GM18511 (cell line): ENCODE data around the gene C16orf54.
A peak's percentile ranks its signal among the peaks of the same experiment; 100 is the strongest.
"Not testable (repeated sequence)": the region's sequence is repeated elsewhere in the genome, so short reads cannot be mapped to it uniquely, and the experiment has no call there.

ENCODE experiments used
- ATAC-seq: cut with Tn5 transposase; IDR thresholded peaks from one replicate; pipeline ENCODE4 v1.9.1; 2021; ENCODE audit warnings: mild to moderate bottlenecking, moderate library complexity; ENCODE audit not compliant: unreplicated experiment

C16orf54 gene

DNA sequence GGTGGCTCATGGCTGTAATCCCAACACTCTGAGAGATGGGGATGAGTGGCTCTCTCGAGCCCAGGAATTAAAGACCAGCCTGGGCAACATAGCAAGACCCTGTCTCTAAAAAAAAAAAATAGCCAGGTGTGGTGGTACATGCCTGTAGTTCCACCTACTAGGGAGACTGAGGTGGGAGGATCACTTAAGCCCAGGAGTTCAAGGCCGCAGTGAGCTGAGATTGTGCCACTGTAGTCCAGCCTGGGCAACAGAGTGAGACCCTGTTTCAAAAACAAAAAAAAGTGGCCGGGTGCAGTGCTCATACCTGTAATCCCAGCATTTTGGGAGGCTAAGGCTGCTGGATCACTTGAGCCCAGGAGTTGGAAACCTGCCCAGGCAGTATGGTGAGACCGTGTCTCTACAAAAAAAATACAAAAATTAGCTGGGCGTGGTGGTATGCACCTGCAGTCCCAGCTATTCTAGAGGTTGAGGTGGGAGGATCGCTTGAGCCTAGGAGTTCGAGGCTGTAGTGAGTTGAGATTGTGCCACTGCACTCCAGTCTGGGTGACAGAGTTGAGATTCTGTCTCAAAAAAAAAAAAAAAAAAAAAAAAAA, 3.0 kb downstream of the C16orf54 start:
- ATAC-seq: no peak

GRCh38 chr16:29740630-29741015, 5.2 kb downstream of the C16orf54 start:
- ATAC-seq: not testable (repeated sequence)

- not testable (repeated sequence) for ATAC-seq
Observed at GRCh38 chr16:29739927-29740629, 5.7 kb downstream of the C16orf54 start.

DNA sequence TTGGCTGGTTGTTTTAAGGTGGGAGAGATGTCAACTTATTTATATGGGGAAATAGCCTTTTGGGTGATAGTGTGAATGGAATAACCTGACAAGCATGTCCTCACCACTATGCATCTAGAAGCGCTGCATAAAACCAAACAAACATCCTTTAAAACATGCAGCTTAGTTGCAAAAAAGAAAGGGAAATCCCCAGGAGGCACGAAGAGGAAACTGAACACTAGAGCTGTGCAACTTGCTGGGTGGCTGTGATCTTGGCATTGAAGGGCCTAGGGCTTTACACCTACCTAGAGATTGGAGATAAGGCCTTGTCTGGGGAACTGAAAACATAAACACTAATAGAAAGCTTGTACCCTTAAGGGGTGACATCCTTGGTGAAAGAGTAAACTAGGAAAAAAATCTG, 7.3 kb downstream of the C16orf54 start:
- ATAC-seq: peak; percentile 58

DNA sequence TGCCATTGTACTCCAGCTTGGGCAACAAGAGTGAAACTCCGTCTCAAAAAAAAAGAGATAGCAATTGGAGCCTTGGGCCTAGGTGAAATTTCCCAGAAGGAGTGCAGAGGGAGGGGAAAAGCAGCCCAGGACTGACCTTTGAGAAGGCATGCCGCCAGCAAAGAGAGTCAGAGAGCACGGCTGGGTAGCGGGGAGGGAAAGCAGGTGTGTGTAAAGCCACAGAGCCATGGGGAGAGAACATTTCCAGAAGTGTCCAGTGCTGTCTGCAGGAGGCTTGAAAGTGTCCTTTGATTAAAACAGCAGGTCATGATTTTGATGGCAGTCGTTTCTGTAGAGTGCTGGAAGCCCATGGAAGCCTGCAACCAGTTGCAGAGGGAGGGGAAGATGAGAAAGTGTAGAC, 8.1 kb downstream of the C16orf54 start:
- no peak for ATAC-seq

DNA sequence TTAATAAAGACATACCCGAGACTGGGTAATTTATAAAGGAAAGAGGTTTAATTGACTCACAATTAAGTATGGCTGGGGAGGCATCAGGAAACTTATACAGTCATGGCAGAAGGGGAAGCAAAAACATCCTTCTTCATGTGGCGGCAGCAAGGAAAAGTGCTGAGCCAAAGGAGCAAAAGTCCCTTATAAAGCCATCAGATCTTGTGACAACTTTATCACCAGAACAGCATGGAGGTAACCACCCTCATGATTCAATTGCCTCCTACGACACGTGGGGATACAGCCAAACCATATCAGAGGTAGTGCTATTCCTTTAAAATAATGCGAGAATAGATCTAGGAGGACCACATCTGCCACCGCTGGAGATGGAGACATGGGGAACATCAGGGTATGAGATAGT, 9.0 kb downstream of the C16orf54 start:
- ATAC-seq: no peak

DNA sequence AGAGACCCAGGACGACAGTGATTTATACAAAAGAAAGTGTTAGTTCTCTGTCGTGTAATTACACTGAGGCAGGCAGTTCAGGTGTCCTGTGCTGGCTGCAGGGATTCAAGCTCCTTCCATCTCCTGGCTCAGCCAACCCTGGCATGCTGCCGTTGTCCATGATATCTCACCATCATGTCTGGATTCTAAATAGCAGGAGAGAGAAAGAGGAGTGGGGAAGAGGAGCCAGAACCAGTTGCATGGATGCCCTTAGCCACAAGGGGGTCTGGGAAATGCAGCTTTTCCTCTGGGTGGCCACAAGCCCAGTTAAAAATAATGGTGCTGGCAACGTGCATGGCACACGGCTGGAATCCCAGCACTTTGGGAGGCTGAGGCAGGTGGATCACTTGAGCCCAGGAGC, 9.7 kb downstream of the C16orf54 start:
- no peak for ATAC-seq

GRCh38 chr16:29734786-29735185, 11.0 kb downstream of the C16orf54 start:
- no peak for ATAC-seq

GRCh38 chr16:29731768-29732601, 13.8 kb downstream of the C16orf54 start:
- ATAC-seq: peak; percentile 62

- no peak for ATAC-seq
Observed at GRCh38 chr16:29730649-29731048, 15.1 kb downstream of the C16orf54 start.

- ATAC-seq: no peak
Observed at GRCh38 chr16:29729116-29729521, 16.7 kb downstream of the C16orf54 start.

DNA sequence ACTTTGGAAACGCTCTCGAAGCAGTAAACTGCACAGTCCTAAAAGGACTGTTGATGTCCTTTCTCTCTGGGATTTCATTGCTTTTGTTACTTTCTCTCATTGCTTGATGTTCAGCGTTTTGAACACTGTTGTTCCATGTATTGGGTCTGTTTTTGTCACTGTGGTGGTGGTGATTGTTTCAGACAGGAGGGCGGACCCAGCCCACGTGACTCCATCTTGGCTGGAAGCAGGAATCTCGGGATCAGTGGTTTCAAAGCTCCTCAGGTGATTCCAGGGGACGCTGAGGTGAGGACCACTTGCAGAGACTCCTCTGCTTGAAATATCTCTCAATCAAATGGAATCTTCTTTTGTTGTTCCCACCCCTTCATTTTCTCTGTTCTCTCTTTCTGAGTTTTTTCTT, 18.3 kb downstream of the C16orf54 start:
- ATAC-seq: no peak

- no peak for ATAC-seq
Observed at GRCh38 chr16:29726845-29727377, 18.9 kb downstream of the C16orf54 start.

- not testable (repeated sequence) for ATAC-seq
Observed at GRCh38 chr16:29721167-29721879, 24.5 kb downstream of the C16orf54 start.

DNA sequence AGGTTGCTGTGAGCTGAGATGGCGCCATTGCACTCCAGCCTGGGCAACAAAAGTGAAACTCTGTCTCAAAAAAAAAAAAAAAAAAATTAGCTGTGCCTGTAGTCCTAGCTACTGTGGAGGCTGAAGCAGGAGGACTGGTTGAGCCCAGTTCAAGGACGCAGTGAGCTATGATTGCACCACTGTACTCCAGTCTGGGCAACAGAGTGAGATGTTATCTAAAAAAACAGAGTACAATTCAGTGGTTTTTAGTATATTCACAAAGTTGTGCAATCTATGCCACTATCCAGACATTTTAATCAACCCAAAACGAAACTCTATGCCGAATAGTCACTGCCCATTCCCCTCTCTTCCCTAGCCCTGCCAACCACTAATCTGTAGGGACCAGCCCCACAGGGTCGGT, 25.1 kb downstream of the C16orf54 start:
- no peak for ATAC-seq

DNA sequence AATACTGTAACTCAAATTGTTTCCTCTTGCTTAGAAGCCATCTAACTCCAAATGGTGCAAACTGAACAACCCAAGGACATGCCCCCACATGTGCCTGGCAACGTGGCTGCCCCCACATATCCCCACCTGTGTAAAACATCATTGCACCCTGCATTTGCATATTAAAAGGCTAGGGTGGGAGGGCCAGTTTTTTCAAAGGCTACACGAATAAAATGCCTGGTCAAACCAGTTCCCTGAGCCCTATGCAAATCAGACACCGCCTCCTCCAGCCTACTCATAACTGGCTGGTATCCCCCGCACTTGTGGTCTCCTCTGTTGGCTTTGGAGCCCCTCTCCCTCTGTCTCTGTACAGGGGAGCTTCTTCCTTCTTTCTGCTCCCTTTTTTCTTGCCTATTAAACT, 26.7 kb downstream of the C16orf54 start:
- no peak for ATAC-seq

DNA sequence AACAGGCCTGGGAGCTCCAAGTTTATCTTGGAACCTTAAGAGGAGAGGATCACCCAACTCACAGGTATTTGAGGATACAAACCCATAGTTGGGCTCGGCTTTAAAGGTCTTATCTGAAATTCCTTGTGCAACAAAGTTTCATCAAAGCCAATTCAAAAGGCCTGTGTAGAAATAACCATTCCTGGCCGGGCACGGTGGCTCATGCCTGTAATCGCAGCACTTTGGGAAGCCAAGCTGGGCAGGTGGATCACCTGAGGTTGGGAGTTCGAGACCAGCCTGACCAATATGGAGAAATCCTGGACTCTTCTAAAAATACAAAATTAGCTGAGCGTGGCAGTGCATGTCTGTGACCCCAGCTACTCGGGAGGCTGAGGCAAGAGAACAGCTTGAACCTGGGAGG, 28.7 kb downstream of the C16orf54 start:
- no peak for ATAC-seq

GRCh38 chr16:29714972-29715371, 30.8 kb downstream of the C16orf54 start:
- no peak for ATAC-seq

DNA sequence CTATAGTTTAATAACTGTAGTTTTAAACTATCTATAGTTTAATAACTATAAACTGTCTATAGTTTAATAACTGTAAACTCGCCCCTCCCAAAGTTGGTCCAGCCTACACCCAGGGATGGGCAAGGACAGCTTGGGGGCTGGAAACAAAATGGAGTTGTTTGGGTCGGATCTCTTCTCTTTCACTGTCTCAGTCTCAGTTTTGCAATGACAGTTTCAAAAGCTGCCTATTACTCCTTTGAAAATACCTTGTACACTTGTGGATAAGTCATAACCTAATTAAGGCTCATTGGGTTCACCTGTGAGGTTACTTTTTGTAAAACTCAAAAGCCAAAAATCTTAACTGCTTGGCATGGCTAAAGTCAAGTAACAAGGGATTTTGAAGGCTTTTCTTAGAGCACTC, 31.4 kb downstream of the C16orf54 start:
- ATAC-seq: no peak

DNA sequence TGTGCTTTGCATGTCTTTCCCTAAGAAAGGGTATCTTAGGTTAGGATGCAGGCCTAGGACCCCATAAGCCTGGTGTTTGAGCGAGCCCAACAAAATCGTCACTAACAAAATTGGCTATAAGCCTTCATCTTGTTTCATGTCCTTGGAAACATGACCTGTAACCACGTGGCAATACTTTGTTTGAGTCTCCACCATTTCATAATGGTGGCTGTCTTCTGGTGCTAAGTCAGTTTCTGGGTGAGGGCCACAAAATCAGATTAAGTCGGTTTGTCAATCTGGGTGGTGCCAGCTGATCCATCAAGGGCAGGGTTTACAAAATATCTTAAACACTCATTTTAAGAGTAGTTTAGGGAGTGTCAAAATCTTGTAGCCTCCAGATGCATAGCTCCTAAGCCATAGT, 33.0 kb downstream of the C16orf54 start:
- ATAC-seq: no peak
